IMR-90 (cell line): ENCODE measurements around the gene DMRT2. TPM values are rescaled to one million over a fixed set of nuclear protein-coding genes. Genes with fewer than 3 reads are reported as not detected.

Source experiments
- ATAC-seq: fragments of 200-7000 bp; cut with Tn5 transposase; 2 replicates; pipeline ENCODE4 v1.9.1; 2020; ENCODE audit warnings: low read depth, mild to moderate bottlenecking, moderate library complexity
- BruUV-seq: library from RNA; stranded (reverse); fragments of 400-500 nt; replicated peaks from 2 replicates; lab custom pipeline; 2021; lab: Mats Ljungman, UMichigan
- CTCF ChIA-PET: fragments of 300-600 bp; formaldehyde crosslinking; extraction: SDS; loops from one replicate; lab custom pipeline; 2021; ENCODE audit warnings: antibody characterized with exemption; lab: Yijun Ruan, JAX
- POLR2A ChIA-PET: fragments of 300-600 bp; sonication (Branson Sonifier 250); formaldehyde crosslinking; loops from one replicate; lab custom pipeline; 2022; ENCODE audit warnings: antibody characterized with exemption; ENCODE audit not compliant: unreplicated experiment; lab: Charles Lee
- DNase-seq: peaks from one replicate; pipeline ENCODE4 v3.0.0; 2013
- H2AFZ ChIP-seq: replicated peaks from 2 replicates; pipeline ENCODE3; 2013; ENCODE audit warnings: low read length, mild to moderate bottlenecking; ENCODE audit not compliant: poor library complexity
- H2AK5ac ChIP-seq: 2 replicates; pipeline ENCODE4 v1.6.1; 2013; ENCODE audit warnings: low read depth, low read length, inconsistent platforms
- H2AK9ac ChIP-seq: replicated peaks from 2 replicates; pipeline ENCODE3; 2013; ENCODE audit warnings: mild to moderate bottlenecking, low read depth, low read length, moderate library complexity; ENCODE audit not compliant: poor library complexity
- H2BK120ac ChIP-seq: 2 replicates; pipeline ENCODE4 v1.6.1; 2013; ENCODE audit warnings: low read depth, low read length, inconsistent platforms
- H2BK15ac ChIP-seq: 3 replicates; pipeline ENCODE4 v1.6.1; 2013; ENCODE audit warnings: low read depth, low read length, inconsistent platforms
- H2BK20ac ChIP-seq: 2 replicates; pipeline ENCODE4 v1.6.1; 2013; ENCODE audit warnings: low read depth, mild to moderate bottlenecking, inconsistent platforms, low read length, moderate library complexity
- H2BK5ac ChIP-seq: 2 replicates; pipeline ENCODE4 v1.6.1; 2013; ENCODE audit warnings: mild to moderate bottlenecking, low read depth, low read length, inconsistent platforms; ENCODE audit not compliant: poor library complexity, severe bottlenecking
- H3K14ac ChIP-seq: replicated peaks from 2 replicates; pipeline ENCODE4 v1.6.1; 2013; ENCODE audit warnings: low read depth, low read length, inconsistent platforms
- H3K18ac ChIP-seq: 2 replicates; pipeline ENCODE4 v1.6.1; 2013; ENCODE audit warnings: low read depth, low read length, control low read depth
- H3K23ac ChIP-seq: 2 replicates; pipeline ENCODE4 v1.6.1; 2013; ENCODE audit warnings: low read depth, low read length, inconsistent platforms
- H3K27ac ChIP-seq: 2 replicates; pipeline ENCODE4 v1.5.1; 2013; ENCODE audit warnings: mild to moderate bottlenecking, control low read depth, low read length; ENCODE audit not compliant: insufficient read depth
- H3K27me3 ChIP-seq: 2 replicates; pipeline ENCODE4 v1.6.1; 2013; ENCODE audit warnings: low read length; ENCODE audit not compliant: control insufficient read depth, insufficient read depth
- H3K36me3 ChIP-seq: 2 replicates; pipeline ENCODE4 v1.6.1; 2013; ENCODE audit warnings: low read length, mixed read lengths; ENCODE audit not compliant: control insufficient read depth, insufficient read depth
- H3K4ac ChIP-seq: 2 replicates; pipeline ENCODE4 v1.6.1; 2013; ENCODE audit warnings: low read depth, low read length, inconsistent platforms
- H3K4me1 ChIP-seq: 2 replicates; pipeline ENCODE4 v1.6.1; 2013; ENCODE audit warnings: low read length, mixed read lengths; ENCODE audit not compliant: control insufficient read depth, insufficient read depth
- H3K4me2 ChIP-seq: 2 replicates; pipeline ENCODE4 v1.6.1; 2013; ENCODE audit warnings: low read depth, mild to moderate bottlenecking, control low read depth, low read length, moderate library complexity
- H3K4me3 ChIP-seq: 2 replicates; pipeline ENCODE4 v1.5.1; 2013; ENCODE audit warnings: low read depth, mild to moderate bottlenecking, control low read depth, low read length, moderate library complexity; ENCODE audit not compliant: insufficient read depth
- H3K56ac ChIP-seq: 2 replicates; pipeline ENCODE4 v1.6.1; 2013; ENCODE audit warnings: low read length, inconsistent platforms; ENCODE audit not compliant: insufficient read depth; ENCODE audit errors: extremely low read depth
- H3K79me1 ChIP-seq, 2 experiments: 2 replicates each; pipeline ENCODE4 v1.6.1; 2013; ENCODE audit warnings: low read length in 2 of 2, inconsistent platforms in 1 of 2, low read depth in 1 of 2
- H3K9ac ChIP-seq: 2 replicates; pipeline ENCODE4 v1.6.1; 2013; ENCODE audit warnings: low read depth, low read length, control low read depth
- H3K9me1 ChIP-seq: 2 replicates; pipeline ENCODE4 v1.6.1; 2013; ENCODE audit warnings: low read length, inconsistent platforms; ENCODE audit not compliant: insufficient read depth
- H3K9me3 ChIP-seq: 2 replicates; pipeline ENCODE4 v1.6.1; 2013; ENCODE audit warnings: low read length; ENCODE audit not compliant: control insufficient read depth, insufficient read depth
- H4K20me1 ChIP-seq: 2 replicates; pipeline ENCODE4 v1.6.1; 2013; ENCODE audit warnings: low read length, inconsistent platforms; ENCODE audit not compliant: insufficient read depth
- H4K5ac ChIP-seq: 2 replicates; pipeline ENCODE4 v1.6.1; 2013; ENCODE audit warnings: mild to moderate bottlenecking, low read depth, low read length, control low read depth
- H4K8ac ChIP-seq, 2 experiments: 2 replicates each; pipeline ENCODE4 v1.6.1; 2013; ENCODE audit warnings: low read depth in 2 of 2, low read length in 2 of 2, control low read depth in 1 of 2, inconsistent platforms in 1 of 2
- H4K91ac ChIP-seq: 2 replicates; pipeline ENCODE4 v1.6.1; 2013; ENCODE audit warnings: low read depth, low read length, inconsistent platforms; ENCODE audit not compliant: insufficient read depth
- BHLHE40 ChIP-seq: fragments of 150-350 bp; IDR thresholded peaks from 2 replicates; pipeline ENCODE4 v1.6.1; 2016; ENCODE audit warnings: mild to moderate bottlenecking, low read depth, low read length
- RAD21 ChIP-seq: IDR thresholded peaks from 2 replicates; pipeline ENCODE4 v1.6.1; 2012; ENCODE audit warnings: low read length, improper control_type of control experiment
- RFX5 ChIP-seq: IDR thresholded peaks from 2 replicates; pipeline ENCODE4 v1.8.0; 2012; ENCODE audit warnings: low read depth, mild to moderate bottlenecking, low read length, moderate library complexity
- SMC3 ChIP-seq: fragments of 150-350 bp; IDR thresholded peaks from 2 replicates; pipeline ENCODE4 v1.6.1; 2016; ENCODE audit warnings: low read depth, mild to moderate bottlenecking, antibody characterized with exemption, low read length, moderate library complexity
- dilution Hi-C: fragments of 300-500 bp; cut with HindIII; formaldehyde crosslinking; loops from one replicate; pipeline ENCODE4 v1.14.3; 2018; ENCODE audit warnings: low sequenced_read_pairs; ENCODE audit not compliant: unreplicated experiment
- in situ Hi-C: fragments of 300-500 bp; cut with MboI; formaldehyde crosslinking; loops from 3 replicates; pipeline ENCODE4 v1.14.3; 2019; ENCODE audit warnings: low sequenced_read_pairs, inconsistent platforms, mixed read lengths
- intact Hi-C: fragments of 100-400 bp; cut with micrococcal nuclease; formaldehyde crosslinking; loops from 2 replicates; pipeline ENCODE4 v1.10.0; 2022
- polyA plus RNA-seq, 3 experiments: library from polyadenylated mRNA; depleted of rRNA; stranded (reverse); fragments of >200 nt; gene quantifications; 2 replicates each; pipeline ENCODE4 v1.2.3, GENCODE V29; 2012; ENCODE audit warnings: low replicate concordance in 1 of 3
- total RNA-seq: library from RNA; depleted of rRNA; stranded (reverse); fragments of >200 nt; gene quantifications from 2 replicates; pipeline ENCODE4 v1.2.3, GENCODE V29; 2012

The DMRT2 gene
- total and polyA plus RNA-seq, 2 of the 4 experiments (the other 2 are of a cell fraction): not detected

GRCh38 chr9:1026219-1026618 is 23.9 kb upstream of the DMRT2 start:
- Histone ChIP-seq H3K9ac (no peak overlapping the region), H3K27me3 (no peaks in the 10 kb centered on the region), H3K18ac (no peak overlapping the region), H4K91ac (no peak overlapping the region), H4K8ac (no peak overlapping the region), H2BK15ac (no peak overlapping the region), H3K4me2 (no peak overlapping the region), H2BK20ac (no peak overlapping the region), H3K9me1 (no peaks in the 10 kb centered on the region), H4K5ac (no peak overlapping the region), H3K9me3 (no peaks in the 10 kb centered on the region), H2AFZ (no peak overlapping the region), H2AK5ac (no peak overlapping the region), H3K79me1 (no peaks in the 10 kb centered on the region), H2AK9ac (no peak overlapping the region), H3K56ac (no peak overlapping the region), H4K20me1 (no peaks in the 10 kb centered on the region), H3K36me3 (no peaks in the 10 kb centered on the region), H3K23ac (no peak overlapping the region), H3K14ac (no peak overlapping the region), H3K4me1 (no peaks in the 10 kb centered on the region), H3K4me3 (no peak overlapping the region), H2BK120ac (no peak overlapping the region), H3K4ac (no peak overlapping the region), H3K27ac (no peak overlapping the region), H2BK5ac (no peak overlapping the region)
- in situ Hi-C loops (no loop called here), intact Hi-C loops (no loop called here), dilution Hi-C loops (no loop called here)
- TF ChIP-seq RFX5 (no peak), BHLHE40 (no peak), RAD21 (no peak), SMC3 (no peak)
- POLR2A ChIA-PET: no interaction called here
- CTCF ChIA-PET: no interaction called here
- DNase-seq (no peak), ATAC-seq (no peak)
- BruUV-seq: no TSS peak
